ENCODE results near the gene CA10.

Gene CA10

DNA sequence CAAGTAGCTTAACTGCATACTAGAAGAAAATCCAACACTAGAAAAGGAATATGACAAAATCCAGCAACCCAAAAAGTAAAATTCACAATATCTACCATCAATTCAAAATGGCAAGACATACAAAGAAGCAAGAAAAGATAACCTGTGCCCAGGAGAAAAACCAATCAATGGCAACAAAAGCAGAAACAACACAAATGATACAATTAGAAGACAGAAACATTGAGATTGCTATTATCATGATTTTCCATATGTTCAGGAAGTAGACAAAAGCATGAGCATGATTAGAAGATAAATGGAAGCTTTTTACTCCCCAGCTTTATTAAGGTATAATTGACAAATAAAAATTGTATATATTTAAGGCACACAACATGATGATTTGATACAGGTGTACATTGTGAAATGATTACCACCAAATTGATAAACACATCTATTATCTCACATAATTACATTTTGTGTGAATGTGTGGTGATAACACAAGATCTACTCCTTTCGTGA lies 117.3 kb downstream of the CA10 start:
- no peak for DNase-seq

DNA sequence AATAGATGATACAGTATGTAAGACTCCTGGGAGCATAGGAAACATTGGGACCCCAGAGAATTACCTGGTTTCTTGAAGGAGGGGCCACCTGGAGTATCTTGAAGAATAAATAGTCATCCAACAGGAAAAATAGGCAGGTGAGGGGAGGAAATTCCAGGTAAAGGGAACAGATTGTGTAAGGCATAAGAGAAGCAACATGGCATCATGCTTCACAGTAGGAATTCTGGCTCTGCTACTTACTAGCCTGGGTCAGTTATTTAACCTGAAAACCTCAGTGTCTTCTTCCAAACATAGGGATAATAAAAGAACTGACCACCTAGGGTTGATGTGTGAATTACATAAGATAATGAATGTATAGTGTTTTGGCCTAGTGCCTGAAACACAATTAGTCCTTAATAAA lies 122.1 kb downstream of the CA10 start:
- DNase-seq = no peak

DNA sequence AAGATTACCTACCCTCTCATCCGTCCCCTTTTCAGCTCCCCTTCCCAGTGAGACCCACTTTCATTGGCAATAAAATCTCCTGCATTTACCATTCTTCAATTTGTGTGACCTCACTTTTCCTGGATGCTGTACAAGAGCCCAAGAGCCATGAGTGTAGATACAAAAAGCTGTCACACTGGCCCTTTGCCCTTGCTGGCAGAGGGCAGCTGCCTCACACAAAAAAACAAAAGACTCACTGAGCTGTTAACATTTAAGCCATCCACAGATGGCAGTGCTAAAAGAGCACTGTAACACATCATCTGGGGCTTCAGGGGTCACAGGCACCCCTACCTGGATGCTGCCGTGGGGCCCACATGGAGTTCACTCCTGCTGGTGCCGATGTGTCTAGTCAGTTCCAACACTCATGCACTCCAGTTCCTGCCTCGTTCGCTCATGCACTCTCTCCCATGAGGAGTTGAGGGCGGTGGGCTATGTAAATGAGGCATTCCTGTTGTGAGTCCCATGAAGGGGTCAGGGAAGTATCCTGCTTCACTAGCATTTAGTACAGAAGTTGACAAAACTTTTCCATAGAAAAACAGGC lies 123.1 kb downstream of the CA10 start:
- DNase-seq = no peak

DNA sequence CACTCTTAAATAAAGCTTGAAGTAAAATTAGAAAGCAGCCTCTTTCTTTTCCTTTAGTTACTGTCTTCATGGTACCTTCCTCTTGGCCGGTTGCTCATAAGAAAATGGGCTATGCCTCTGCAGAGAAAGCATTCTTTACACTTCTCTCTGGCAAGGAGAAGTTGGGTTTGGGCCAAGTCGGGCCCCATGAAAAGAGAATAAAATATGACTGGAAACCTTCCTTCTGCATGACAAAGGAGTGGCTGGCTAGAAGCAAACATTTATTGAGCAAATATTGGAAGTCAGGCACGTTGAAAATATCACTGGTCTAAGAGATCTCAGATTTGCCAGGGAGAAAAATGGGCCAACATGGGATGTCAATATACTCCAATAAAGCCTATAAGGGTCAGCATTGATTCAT lies 126.1 kb downstream of the CA10 start:
- no peak for DNase-seq

DNA sequence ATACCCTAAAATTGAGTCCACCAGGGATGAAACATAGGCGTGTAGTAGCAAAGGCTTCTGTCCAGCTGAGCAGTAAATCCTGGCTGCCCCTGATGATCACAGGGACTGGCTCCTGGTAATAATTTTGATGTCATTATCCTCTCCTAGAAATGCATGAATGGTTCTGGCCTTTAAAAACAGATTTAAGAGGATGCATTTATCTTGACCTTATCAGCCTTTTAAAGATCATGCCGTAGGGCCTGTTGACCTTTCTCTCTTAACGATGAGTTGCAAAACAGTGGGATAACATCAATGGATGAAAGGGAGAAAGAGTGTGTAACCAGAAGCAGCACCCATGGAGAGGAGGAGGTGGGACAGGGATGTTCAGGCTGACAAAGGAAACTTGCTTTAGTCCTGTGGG lies 128.5 kb downstream of the CA10 start:
- DNase-seq = no peak

DNA sequence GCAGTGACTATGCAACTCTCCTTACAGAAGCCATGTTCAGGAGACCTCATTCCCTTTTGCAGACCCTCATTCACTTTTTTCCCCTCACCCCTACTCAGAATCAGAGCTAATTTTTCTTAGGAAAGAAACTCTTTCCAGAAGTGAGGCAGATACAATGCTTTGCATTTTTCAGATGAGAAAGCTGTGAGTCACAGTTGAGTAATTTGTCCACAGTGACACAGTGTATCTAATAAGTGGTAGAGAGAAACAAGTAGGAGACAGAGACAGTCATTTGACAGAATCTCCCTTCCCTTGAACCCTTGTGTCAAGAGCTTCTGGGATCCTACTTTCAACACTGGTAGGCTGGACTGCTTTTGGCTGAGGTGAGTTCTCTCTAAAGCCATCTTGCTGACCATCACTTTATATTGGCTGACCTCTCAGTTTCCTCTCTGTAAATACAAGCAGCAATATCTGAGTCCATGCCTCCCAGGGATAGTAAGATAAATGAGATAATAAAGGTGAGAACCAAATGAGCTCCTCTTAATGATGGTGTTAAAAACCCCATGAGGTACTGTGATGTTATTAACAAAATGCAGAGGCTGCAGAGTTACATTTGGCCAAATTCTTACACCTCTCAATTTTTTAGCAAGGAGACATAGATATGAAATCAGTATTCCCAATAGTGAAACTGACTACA lies 130.8 kb downstream of the CA10 start:
- DNase-seq = no peak

DNA sequence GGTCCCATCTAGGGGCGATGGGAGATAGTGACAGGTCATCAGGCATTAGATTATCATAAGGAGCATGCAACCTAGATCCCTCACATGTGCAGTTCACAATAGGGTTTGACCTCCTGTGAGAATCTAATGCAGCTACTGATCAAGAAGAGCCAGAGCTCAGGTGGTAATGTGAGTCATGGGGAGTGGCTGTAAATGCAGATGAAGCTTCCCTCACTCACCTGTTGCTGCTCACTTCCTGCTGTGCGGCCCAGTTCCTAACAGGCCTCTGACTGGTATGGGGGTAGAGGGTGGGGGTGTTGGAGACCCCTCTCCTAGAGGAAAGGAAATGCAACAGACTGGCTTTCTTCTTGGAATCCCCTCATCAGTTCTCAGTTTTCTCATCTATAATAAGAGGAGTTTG lies 131.4 kb downstream of the CA10 start:
- DNase-seq = no peak

DNA sequence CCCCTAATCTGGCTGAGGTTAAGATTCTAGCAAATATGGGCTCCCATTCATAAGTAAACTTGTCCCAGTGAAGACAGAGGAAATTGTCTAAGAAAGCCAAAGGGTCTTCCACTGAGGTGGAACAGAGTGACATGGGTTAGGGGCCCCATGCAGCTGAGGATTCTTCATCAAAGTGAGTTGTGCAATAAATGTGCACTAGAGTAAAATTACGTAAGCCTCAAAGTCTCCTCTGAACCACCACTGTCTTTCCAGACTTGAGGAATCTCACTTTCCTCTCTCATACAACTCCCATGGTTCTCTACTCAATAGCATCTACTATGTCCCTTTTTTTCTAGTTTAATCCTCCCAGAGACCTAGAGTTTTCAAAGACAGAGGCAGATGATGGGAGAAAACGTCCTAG lies 132.4 kb downstream of the CA10 start:
- no peak for DNase-seq

DNA sequence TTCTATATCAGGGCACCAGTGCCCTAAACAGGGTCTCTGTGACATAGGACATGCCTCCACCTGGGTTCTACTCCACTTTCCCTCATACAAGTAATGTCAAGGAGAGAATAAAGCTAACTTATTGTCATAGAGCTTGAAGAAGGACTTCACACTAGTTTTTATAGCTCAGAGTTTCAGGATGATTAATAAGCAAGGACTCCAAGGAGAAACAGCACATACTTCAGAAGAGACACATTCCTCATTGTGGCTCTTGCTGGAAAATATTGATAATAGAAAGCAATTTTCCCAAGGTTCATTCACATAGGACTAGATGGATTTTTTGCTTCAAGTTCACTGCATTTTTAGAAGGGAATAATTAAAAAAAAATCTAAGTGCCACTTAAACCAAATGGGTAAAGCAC lies 133.3 kb downstream of the CA10 start:
- DNase-seq = no peak

DNA sequence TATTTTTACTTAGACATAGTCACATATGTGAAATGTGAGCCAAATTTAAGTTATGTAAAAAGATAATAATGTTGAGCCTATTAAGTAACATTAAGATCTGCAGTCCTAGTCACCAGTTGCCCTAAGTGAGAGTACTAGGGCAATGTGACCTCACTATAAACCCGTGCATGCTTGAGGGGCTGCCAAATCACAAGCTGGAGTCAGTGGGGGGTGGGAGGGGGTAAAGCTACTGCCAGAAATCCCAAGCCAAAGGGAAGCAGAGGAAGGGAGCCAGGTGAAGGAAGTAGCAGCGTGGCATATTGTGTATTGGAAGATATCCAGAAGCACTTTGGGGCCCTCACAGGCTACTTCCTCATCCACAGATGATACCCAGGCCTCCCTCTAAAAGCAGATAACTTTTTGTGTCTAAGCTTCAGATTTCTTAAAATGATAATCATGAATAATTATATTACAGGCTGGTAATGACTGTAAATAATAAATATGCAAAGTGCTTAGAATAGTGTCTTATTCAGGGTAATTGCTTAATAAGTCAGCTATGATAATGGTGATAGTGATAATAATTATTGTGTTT lies 134.1 kb downstream of the CA10 start:
- no peak for DNase-seq

DNA sequence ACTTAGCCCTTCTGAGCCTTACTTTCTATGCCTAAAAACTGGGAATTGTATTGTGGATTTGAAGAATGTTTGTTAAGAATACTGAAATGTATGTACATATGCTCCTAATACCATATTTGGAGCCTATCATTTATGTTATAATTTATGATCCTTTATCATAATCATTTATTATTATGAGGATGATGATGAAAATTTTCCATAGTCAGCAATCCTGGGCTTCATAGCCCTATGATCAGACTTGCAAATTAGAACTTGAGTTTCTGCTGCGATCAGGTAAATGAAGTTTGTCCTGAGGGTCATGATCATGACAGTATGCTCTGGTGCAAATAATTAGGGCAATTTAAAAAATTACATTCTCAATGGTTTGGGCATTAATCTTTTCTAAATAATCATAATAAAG lies 147.4 kb downstream of the CA10 start:
- DNase-seq = no peak

DNA sequence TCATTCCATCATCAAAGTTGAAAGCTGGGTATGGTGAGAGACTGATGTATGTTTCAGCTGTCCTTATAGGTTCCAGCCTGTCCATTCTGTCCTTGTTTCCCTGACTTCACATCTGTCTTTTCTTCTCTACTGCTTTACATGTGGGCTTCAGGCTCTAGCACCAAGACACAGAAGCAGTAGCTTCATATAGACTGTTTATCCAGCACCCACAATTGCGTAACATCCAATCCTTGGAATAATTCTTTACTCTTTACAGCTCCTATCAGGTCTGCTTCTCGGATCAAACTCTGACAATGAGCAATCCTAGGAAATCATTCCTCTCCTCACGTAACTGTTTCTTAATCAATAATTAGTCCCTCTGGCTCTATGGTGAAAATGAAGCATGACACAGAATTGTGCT lies 158.9 kb downstream of the CA10 start:
- DNase-seq = no peak

DNA sequence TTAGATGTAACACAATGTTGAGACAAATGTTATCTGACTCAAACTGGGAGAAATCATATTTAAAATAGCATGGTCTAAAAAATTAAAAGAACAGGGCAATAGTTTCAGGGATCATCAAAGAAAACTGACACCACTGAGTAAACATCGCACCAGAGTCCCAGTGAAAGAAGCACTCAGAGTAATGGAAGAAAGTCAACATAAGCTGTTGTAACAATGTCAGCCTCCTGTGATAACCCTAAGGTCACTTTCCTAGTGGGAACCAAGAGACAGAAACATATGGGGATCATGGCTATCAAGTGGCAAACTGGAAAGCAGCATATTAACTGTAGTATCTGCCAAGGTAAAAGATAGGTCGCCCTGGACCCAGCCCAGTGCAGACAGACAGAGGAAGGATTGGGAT lies 160.8 kb downstream of the CA10 start:
- DNase-seq = no peak

DNA sequence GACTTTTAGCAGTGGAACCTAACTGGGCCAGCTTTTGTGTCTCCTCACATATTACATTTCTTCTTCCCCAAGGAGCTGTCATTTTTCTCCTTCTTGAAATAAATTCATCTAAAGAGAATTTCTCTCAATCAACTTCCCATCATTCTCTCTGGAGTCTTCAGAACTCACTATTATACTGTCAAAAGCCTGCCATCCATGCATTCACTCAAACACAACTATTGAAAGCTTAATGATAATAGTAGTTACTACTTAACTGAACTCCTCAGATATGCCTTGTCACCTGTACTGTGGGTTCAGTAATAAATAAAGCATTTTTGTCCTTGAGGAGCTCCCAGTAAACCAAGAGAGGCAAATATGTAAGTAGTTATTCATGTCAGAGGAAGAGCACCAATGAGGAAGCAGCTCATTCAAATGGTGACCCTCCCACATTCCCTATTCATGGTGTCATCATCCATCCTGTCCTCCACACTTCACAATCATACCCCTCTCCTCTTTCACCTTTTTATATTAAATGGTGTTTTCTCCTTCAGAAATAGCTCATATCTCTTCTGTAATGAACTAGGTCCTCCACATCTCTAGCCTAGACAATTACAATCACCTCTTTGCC lies 162.6 kb downstream of the CA10 start:
- DNase-seq = no peak

DNA sequence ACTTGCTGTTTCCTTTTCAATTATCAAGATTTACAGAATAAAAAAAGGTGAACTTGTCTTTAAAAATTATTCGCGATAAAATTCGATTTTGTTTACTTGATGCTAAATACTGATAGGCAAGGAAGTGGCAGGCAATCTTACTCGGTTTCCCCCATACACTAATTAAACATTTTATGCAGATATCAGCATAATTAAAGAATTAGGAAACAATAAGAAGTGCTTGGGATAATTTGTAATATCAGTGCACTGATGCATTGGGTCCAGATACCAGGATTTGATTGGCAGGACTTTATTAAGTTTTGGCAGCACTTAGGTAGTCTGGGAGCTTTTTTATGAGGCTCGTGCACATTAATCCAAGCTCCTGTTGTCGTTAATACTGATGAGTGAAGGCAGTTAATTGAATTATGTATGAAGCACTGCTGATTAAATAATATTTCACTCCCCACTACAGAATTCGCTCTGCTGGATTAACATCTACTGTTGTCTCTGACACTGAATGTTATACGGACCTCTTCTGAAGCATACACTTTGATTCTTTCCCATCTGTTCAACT lies 165.6 kb downstream of the CA10 start:
- DNase-seq = no peak

DNA sequence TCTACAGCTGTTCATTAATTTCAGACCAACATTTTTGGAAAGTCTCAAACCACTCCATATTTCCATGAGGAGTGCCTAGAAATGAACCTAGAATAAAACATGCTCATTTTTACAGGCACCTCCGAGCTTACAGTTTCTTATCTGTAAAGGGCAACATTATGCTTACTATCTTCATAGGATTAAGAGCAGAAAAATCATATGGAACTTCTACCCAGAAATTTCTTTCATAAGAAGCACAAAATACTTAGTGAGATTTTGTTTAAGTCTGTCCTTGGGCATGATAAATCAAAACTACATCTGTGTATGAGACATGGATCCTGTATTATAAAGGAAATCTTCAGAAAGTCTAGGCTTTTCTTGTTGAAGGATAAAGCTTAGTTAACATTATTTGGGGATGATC lies 187.4 kb downstream of the CA10 start:
- DNase-seq = no peak

DNA sequence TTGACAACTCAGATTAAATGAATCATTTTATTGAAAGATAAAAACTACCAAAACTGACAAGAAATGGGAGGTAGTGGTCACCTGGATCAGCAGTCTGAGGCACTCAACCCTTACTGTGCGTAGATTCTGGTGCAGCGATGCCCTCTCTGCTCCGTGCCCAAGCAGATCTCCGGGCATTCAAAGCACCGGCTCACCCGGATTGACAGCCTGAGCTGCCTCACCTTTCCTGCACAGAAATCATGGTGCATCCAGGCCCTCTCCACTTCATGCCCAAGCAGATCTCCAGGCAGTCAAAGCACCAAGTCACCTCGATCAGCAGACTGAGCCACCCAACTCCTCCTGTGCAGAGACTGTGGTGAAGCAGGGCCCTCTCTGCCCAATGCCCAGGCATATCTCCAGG lies 196.8 kb downstream of the CA10 start:
- no peak for DNase-seq

DNA sequence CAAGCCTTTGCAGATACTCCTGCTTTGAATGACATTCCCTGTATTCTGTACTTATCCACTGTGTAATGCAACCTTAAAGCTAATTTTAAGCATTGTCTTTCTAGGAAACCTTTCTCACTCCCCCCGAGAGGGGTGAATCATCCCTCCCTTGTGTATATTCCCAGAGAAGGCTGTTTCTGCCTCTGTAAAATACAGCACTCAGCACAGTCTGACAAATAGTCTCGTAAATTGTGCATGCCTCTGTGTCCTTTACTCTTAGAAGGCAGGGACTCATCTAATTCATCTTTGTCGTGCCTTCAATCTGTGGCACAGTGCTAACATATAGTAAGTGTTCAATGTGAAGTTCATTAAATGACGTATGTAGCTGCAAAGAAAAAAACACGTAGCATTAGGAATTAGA lies 200.7 kb downstream of the CA10 start:
- no peak for DNase-seq

DNA sequence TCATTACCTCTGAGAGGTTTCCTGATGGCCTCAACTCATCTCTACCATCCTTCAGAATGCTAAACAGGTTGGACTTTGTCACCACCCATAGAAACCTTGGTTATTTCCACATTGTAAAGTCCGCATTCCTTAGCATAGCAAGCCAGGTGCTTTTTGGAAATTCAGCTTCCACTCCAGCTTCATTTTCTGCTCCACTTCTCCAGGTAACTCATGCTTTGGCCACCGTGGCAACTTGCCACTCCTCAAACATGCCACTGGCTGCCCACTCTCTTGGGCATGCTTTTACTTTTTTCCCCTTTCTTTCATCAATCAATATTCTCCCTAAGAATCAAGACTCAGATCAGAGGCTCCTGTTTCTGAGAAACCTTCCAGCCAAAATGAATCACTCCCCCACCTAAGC lies 203.3 kb downstream of the CA10 start:
- DNase-seq = no peak

DNA sequence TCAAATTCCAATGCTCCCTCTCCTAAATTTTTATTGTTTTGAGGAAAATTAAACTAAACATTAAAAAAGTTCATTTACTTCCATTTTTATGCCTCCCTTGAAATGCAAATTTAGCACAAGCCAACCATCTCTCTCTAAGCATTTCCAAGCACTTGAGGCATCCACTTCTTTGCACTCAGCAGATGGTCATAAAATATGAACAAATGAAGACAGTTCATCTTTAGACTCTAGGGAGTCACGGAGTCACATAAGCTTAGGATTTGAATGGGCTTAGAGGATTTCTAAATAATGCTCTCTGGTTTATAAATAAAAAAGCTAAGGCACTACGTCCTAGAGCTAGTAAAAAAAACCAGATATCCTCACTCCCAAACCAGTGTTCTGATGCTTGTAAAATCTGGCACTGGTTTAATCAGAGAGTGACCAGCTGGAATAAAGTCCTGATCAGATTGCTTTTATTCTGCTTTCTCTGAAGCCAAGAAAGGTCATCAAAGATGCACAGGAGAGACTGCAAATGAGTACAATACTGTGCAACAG lies 204.2 kb downstream of the CA10 start:
- DNase-seq = no peak

DNA sequence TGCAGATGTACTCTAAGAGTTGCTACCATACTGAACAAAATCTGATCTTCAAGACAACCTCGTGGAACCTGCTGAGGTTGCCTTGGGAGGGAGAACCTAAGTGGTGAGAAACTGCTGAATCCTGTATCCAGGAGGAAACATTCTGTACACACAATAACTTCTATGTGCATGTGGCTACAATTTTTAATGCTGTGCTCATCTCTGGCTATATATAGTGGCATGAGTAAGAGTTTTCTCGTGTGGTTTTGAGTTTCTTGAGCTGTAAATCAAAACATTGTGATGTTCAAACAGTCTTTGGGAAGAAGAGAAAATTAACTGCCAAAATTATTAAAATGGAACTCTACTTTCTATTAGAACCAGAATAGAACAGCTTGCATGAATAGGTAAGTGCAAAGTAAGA lies 206.8 kb downstream of the CA10 start:
- no peak for DNase-seq

DNA sequence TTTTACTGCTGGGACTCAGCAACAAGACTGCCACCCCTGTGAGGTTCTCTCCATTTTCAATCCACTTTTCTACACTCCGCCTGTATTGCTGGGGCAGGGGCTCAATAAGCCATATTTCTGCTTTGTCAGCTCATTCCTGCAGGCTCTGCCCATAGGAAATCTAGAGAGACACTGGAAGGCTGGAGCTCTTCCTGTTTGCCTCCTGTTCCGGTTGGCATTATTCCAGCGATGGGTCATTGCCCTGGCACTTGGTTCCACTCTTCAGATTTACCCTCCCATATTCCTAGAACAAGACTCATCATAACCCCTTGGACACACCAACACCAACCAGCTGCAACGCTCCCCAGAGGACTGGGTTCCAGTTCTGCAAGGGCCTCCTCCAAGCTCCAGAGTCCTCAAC lies 210.4 kb downstream of the CA10 start:
- DNase-seq = no peak

DNA sequence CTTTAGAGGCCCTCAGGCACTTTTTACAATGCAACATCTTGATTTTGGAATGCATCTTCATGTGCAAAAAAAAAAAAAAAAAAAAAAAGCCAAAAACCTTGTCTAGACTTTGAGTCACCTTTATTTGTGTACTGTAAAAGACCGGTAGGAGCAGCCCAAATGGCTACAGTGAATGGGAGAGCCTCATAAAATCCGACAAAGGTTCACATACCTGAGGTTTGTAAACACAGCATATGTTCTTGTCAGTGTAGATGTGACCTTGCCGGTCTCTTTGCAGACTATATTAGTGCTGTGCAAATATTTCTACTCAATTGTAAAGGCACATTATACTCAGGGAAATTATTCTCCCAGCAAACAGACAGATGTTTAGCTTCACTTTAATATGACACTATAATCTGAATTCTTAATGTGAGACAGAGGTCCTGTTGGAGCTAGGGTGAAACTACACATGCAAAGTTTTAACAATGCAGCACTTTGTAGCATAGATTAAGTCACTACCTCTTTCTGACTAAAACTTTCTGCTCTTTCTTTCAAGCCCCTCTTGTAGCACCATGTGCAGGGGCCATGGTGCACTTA lies 211.3 kb downstream of the CA10 start:
- DNase-seq = no peak
